Activated gamma-delta T cell treated with anti-CD3 and anti-CD28 coated beads, Interleukin-2, amount 50 U/mL, for 16 hours (primary cell): Measurements from ENCODE around the gene ZNF527.
"Not testable (repeated sequence)": the region's sequence is repeated elsewhere in the genome, so short reads cannot be mapped to it uniquely, and the experiment has no call there.

Experiments used
- DNase-seq: peaks from one replicate; pipeline ENCODE4 v3.0.0-alpha.2; 2020; ENCODE audit warnings: low read depth

ZNF527 gene

GRCh38 chr19:37370880-37371661 lies at the start of gene ZNF527:
TSS of gene ZNF527 (plus strand) at chr19:37371099. CDS start at chr19:37374199, 3,100 bp downstream.
- peak; percentile 93 for DNase-seq

- no peak for DNase-seq
Observed at GRCh38 chr19:37329686-37330085, 41.2 kb upstream of the ZNF527 start.

GRCh38 chr19:37332839-37333238 lies 38.1 kb upstream of the ZNF527 start:
- no peak for DNase-seq

DNA sequence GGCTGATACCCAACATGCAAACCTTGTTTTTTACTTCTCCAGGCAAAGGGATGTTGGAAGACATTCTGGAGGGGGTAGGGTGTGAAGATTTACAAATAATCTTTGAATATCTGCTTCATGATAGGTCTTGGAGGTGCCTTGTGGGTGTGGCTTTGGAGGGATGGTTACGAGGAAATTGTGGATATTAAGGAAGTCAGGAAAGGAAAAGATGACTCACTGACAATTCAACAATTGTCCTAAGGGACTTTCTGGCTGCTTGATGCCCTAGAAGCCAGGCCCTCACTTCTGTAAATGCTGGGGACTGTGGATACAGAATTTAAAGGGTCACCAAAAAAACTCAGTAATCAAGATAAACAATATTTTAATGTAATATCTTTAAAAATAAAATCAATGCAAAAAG lies 37.4 kb upstream of the ZNF527 start:
- DNase-seq: no peak

DNA sequence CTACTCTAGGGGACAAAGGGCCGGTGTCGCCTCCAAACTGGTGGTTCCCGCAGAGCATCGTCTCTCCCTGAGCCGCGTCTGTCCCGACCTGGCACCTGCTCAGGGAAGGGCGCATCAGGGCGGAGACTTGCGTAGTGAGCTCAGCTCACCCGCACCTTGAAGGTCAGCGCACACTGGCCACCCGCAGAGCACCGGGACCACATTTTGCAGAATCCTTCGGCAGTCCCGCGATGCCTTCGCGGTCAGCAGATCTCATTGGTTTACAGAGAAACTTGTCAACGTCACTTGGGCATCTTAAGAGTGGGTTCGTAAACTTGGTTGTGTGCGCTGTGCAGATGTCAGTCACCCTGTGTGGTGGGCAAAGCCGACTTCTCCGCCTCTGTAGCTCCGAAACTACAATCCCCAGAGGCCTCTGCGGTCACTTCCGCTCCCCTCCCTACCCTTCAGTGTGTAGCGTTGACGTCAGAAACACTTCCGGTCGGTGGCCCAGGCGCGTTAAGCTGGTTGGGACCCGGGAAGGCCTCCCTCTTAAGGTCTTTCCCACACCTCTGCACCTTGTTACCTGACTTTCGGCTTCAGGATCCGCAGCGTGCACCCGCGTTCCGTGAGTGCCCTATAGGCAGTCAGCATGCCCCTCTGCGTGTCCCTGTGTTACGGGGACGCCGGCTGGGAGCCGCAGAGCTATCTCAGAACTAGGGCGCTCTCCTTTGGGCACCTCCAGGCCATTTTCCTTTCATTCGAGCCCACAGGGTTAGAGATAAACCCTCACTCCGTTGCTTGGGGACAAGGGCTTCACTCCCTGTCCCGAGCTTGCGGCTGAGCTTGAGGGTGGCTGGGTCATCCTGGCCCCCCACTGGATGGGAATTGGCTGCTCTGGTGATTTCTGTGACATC lies 36.5 kb upstream of the ZNF527 start:
- peak; percentile 70 for DNase-seq

DNA sequence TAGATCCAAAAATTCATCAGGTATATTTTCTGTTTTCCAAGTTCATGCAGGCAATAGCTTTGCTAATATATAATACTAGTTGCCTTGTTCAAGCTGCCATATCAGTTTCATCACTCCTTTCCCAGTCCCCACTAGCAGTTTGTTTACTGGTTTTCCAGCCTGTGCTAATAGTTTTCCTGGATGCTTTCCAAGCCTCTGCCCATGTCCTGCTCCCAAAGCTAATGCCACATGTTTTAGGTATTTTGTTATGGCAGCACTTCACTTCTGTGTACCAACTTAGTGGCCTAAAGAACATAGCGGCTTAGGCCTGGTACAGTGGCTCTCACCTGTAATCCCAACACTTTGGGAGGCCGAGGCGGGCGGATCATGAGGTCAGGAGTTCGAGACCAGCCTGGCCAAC lies 28.1 kb upstream of the ZNF527 start:
- DNase-seq: no peak

DNA sequence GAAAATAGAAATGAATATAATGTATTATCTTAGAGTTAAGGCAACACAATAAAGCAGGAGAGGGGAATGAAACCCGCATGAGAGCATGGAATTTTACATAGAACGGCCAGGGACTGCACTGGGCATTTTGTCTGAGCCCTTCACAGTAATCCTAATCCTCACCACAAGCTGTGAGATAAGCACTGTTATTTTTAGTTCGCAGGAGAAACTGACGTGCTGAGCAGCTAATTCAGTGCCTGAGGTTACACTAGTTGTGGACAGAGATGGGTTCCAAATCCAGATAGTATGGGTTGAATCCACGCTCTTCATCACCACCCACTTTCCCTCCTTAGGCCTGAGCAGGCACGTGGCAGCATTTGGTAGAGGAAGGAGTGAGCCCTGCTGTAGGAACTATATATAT lies 24.8 kb upstream of the ZNF527 start:
- DNase-seq: no peak

DNA sequence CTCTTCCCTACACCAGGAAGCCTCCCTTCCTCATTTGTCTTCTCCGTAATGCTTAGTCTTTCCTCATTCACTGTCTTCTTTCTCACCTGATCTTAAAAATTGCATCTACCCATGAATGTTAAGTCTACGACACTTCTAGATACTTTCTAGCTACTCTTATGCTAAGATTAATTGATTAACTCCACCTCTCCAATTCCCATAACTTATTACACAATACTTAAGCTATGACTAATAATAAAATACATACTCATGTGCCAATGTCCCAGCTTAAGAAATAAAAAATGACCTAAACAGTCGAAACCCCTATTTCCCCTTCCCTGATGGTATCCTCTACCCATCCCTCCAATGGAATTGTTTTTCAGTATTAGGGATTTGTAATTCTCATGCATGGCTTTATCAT lies 22.8 kb upstream of the ZNF527 start:
- no peak for DNase-seq

GRCh38 chr19:37353968-37354367 lies 16.9 kb upstream of the ZNF527 start:
- DNase-seq: no peak

DNA sequence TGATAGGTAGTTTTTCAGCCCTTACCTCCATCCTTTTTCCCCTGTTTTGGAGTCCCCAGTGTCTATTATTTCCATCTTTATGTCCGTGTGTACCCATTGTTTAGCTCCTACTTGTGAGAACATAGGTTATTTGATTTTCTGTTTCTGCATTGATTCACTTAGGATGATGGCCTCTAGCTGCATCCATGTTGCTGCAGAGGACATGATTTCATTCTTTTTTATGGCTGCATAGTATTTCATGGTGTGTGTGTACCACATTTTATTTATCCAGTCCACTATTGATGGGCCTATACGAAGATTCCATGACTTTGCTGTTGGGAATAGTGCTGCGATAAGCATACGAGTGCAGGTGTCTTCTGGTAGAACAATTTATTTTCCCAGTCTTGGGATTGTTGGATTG lies 15.0 kb upstream of the ZNF527 start:
- DNase-seq: no peak

GRCh38 chr19:37361994-37362393 lies 8.9 kb upstream of the ZNF527 start:
- DNase-seq: no peak

GRCh38 chr19:37362733-37363132 lies 8.2 kb upstream of the ZNF527 start:
- no peak for DNase-seq

GRCh38 chr19:37370386-37370879 lies 466 bp upstream of the ZNF527 start:
- not testable (repeated sequence) for DNase-seq

- DNase-seq: no peak
Observed at GRCh38 chr19:37389234-37389633, 18.3 kb downstream of the ZNF527 start.

DNA sequence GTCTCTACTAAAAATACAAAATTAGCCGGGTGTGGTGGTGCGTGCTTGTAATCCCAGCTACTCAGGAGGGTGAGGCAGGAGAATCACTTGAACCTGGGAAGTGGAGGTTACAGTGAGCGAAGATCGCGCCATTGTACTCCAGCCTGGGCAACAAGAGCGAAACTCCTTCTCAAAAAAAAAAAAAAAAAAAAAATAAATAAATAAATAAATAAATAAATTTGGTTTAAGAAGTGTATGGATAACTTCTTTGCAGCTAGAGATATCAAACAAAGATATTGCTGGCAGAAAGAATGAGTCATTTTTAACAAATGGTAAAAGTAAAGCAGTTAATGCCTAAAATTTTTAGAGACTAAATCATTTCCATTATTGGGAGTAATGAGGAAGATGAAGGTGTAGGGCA lies 20.5 kb downstream of the ZNF527 start:
- DNase-seq: not testable (repeated sequence)

DNA sequence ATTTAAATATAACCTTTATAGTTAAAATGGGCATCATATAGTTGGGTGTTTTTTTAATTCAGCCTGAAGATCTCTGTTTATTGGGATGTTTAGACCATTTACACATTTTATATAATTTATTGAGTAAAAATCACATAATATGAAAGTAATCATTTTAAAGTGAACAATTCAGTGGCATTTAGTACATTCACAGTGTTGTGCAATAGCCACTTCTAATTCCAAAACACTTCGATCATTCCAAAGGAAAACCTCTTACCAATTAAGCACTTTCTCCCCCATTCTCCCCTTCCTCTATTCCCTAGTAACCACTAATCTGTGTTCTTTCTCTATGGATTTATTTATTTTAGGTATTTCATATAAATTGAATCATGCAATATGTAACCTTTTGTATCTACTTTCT lies 30.2 kb downstream of the ZNF527 start:
- DNase-seq: no peak

- DNase-seq: no peak
Observed at GRCh38 chr19:37403403-37403802, 32.5 kb downstream of the ZNF527 start.

DNA sequence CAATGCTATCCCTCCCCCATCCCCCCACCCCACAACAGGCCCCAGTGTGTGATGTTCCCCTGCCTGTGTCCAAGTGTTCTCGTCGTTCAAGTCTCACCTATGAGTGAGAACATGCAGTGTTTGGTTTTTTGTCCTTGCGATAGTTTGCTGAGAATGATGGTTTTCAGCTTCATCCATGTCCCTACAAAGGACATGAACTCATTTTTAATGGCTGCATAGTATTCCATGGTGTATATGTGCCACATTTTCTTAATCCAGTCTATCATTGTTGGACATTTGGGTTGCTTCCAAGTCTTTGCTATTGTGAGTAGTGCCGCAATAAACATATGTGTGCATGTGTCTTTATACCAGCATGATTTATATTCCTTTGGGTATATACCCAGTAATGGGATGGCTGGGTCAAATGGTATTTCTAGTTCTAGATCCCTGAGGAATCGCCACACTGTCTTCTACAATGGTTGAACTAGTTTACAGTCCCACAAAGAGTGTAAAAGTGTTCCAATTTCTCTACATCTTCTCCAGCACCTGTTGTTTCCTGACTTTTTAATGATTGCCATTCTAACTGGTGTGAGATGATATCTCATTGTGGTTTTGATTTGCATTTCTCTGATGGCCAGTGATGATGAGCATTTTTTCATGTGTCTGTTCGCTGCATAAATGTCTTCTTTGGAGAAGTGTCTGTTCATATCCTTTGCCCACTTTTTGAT lies 35.4 kb downstream of the ZNF527 start:
- DNase-seq: not testable (repeated sequence)

DNA sequence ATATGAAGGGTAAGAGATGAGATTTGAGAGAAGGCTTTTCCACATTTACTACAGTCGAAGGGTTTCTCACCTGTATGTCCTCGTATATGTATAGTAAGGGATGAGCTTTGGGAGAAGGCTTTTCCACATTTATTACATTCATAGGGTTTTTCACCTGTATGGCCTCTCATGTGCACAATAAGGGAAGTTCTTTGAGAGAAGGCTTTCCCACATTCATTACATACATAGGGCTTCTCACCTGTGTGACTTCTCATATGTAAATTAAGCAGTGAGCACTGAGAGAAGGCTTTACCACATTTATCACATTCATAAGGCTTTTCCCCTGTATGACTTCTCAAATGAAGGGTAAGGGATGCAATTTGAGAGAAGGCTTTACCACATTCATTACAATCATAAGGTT lies 41.8 kb downstream of the ZNF527 start:
- no peak for DNase-seq

DNA sequence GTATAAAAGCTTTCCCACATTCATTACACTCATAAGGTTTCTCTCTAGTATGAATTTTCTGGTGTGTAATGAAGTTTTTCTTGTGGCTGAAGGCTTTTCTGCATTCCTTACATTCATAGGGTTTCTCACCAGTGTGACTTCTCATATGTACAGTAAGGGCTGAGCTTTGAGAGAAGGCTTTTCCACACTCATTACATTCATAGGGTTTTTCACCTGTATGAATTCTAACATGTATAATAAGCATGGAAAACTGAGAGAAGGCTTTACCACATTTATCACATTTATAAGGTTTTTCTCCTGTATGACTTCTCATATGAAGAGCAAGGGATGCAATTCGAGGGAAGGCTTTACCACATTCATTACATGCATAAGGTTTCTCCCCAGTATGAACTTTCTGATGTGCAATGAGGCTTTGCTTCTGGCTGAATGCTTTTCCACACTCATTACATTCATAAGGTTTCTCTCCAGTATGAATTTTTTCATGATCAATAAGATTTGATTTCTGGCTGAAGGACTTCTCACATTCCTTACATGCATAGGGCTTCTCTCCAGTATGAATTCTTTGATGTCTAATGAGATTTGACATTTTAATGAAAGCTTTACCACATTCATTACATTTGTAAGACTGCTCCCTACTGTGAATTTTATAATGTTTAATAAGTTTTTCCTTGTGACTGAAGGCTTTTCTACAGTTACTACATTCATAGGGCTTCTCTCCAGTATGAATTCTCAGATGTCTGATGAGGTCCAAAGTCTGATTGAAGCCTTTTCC lies 42.6 kb downstream of the ZNF527 start:
- no peak for DNase-seq
